Transverse colon (tissue), 4 donors: ENCODE results near the gene CELSR2. TPM values are rescaled to one million over a fixed set of nuclear protein-coding genes. Genes with fewer than 3 reads are reported as not detected.
A peak's percentile ranks its signal among the peaks of the same experiment; 100 is the strongest.

ENCODE experiments used
- DNase-seq: peaks from one replicate; pipeline ENCODE4 v3.0.0-alpha.2; 2019
- H3K27ac ChIP-seq, 4 donors: fragments of 200-600 bp; sonication (generic); 2 replicates each; pipeline ENCODE4 v1.5.1; 2016 to 2018; ENCODE audit warnings: inconsistent platforms in 4 of 4
- H3K27me3 ChIP-seq: fragments of 200-600 bp; sonication (generic); 2 replicates; pipeline ENCODE4 v1.5.1; 2017; ENCODE audit warnings: inconsistent platforms
- H3K36me3 ChIP-seq, 4 donors: fragments of 200-600 bp; sonication (generic); 2 replicates each; pipeline ENCODE4 v1.5.1; 2017 to 2019; ENCODE audit warnings: inconsistent platforms in 4 of 4
- H3K4me1 ChIP-seq, 4 donors: fragments of 200-600 bp; sonication (generic); 2 replicates each; pipeline ENCODE4 v1.5.1; 2017 to 2020; ENCODE audit warnings: inconsistent platforms in 4 of 4
- H3K4me3 ChIP-seq, 4 donors: fragments of 200-600 bp; sonication (generic); 1 replicate in 1 of 4; 2 replicates in 3 of 4; pipeline versions ENCODE4 v1.5.1 to v1.6.1; 2017 to 2019; ENCODE audit warnings: inconsistent platforms in 4 of 4
- H3K9me3 ChIP-seq, 2 donors: fragments of 200-600 bp; sonication (generic); 2 replicates each; pipeline ENCODE4 v1.5.1; 2017 to 2019; ENCODE audit warnings: inconsistent platforms in 2 of 2
- CTCF ChIP-seq, 5 experiments: fragments of 200-600 bp in 3 of 5; fragments of 450-650 bp in 2 of 5; sonication (generic) in 3 of 5; IDR thresholded peaks; 1 replicate in 2 of 5; 2 replicates in 3 of 5; pipeline ENCODE4 v1.5.1; 2016 to 2017; ENCODE audit warnings: antibody characterized with exemption in 5 of 5, inconsistent platforms in 3 of 5, mild to moderate bottlenecking in 2 of 5, moderate library complexity in 1 of 5
- EP300 ChIP-seq: sonication (generic); formaldehyde crosslinking; IDR thresholded peaks from one replicate; pipeline ENCODE4 v1.6.1; 2017; ENCODE audit warnings: antibody characterized with exemption, low read depth
- POLR2A ChIP-seq: fragments of 450-650 bp; IDR thresholded peaks from one replicate; pipeline ENCODE4 v1.6.1; 2016; ENCODE audit warnings: antibody characterized with exemption, mild to moderate bottlenecking, moderate library complexity
- POLR2AphosphoS5 ChIP-seq, 3 donors: sonication (generic); formaldehyde crosslinking; IDR thresholded peaks; one replicate each; pipeline ENCODE4 v1.6.1; 2016; ENCODE audit warnings: antibody characterized with exemption in 3 of 3
- WGBS, 2 donors: methylation state at CpG; one replicate each; pipeline ENCODE4 v1.1.5; 2018; ENCODE audit warnings: low coverage in 1 of 2; 5-methylcytosine and 5-hydroxymethylcytosine counted together
- in situ Hi-C, 4 donors: fragments of 200-750 bp; cut with MboI; loops; one replicate each; pipeline versions ENCODE4 v1.15.0 to v1.15.1; 2017; ENCODE audit warnings: low sequenced_read_pairs in 3 of 4, low pct_ligation_motif_present in 1 of 4, low pct_unique_long_range_greater_than_20kb in 1 of 4
- intact Hi-C: fragments of 100-400 bp; cut with DNase I; formaldehyde crosslinking; loops from one replicate; pipeline ENCODE4 v1.15.1; 2023; ENCODE audit warnings: low total_unique reads
- total RNA-seq, 4 donors: library from RNA; depleted of rRNA; stranded (reverse); fragments of >200 nt; gene quantifications; one replicate each; pipeline ENCODE4 v1.1.0, GENCODE V29; 2016

Gene CELSR2
- total RNA-seq, 4 donors from 2014 or later = 1.8 to 3.7 (median 3.2) TPM

- in situ Hi-C loops = no loop called here
- Histone ChIP-seq H3K4me1 (peaks cover 12 to 24% (median 17%) of the 10 kb centered on the region in 4 donors), H3K27me3 (no peaks in the 10 kb centered on the region), H3K36me3 (no peaks in the 10 kb centered on the region), H3K9me3 (no peaks in the 10 kb centered on the region), H3K4me3 (no peak overlapping the region), H3K27ac (peak overlapping the region in 2 of 4 donors; percentile 63 to 83)
- no peak for DNase-seq
- intact Hi-C loops = no loop called here
- TF ChIP-seq POLR2A = no peak
- no peak for TF ChIP-seq CTCF (IDR thresholded peaks at IDR 0.05)
- no peak for TF ChIP-seq EP300
- 69 to 79% methylated on average over 6 to 15 of the region's 15 CpGs for WGBS, 2 donors
Measured at GRCh38 chr1:109255097-109255651, 5.8 kb downstream of the CELSR2 start.

- intact Hi-C loops (no loop called here), in situ Hi-C loops (no loop called here)
- H3K4me3 ChIP-seq = no peak overlapping the region
- H3K36me3 ChIP-seq = no peaks in the 10 kb centered on the region
- TF ChIP-seq POLR2A (no peak), CTCF (IDR thresholded peaks at IDR 0.05) (no peak), POLR2AphosphoS5 (IDR thresholded peaks at IDR 0.05) (no peak), EP300 (no peak)
- WGBS, 2 donors = 81 to 92% methylated on average over 2 to 5 of the region's 5 CpGs
- no peaks in the 10 kb centered on the region for H3K9me3 ChIP-seq
- DNase-seq = no peak
- no peak overlapping the region for H3K27ac ChIP-seq
- H3K27me3 ChIP-seq = no peaks in the 10 kb centered on the region
- peaks cover 9 to 19% (median 14%) of the 10 kb centered on the region in 4 donors for H3K4me1 ChIP-seq
Measured at GRCh38 chr1:109255678-109256077, 6.3 kb downstream of the CELSR2 start.

GRCh38 chr1:109256085-109256484, 6.7 kb downstream of the CELSR2 start:
- H3K4me1 ChIP-seq = peaks cover 9 to 18% (median 14%) of the 10 kb centered on the region in 4 donors
- in situ Hi-C loops = no loop called here
- TF ChIP-seq POLR2AphosphoS5 (IDR thresholded peaks at IDR 0.05) (no peak), EP300 (no peak), POLR2A (no peak), CTCF (IDR thresholded peaks at IDR 0.05) (no peak)
- H3K4me3 ChIP-seq = no peak overlapping the region
- intact Hi-C loops = no loop called here
- H3K27ac ChIP-seq = no peak overlapping the region
- no peak for DNase-seq
- 76 to 88% methylated on average over 5 to 7 of the region's 7 CpGs for WGBS, 2 donors
- H3K9me3 ChIP-seq = no peaks in the 10 kb centered on the region
- H3K36me3 ChIP-seq = no peaks in the 10 kb centered on the region
- H3K27me3 ChIP-seq = no peaks in the 10 kb centered on the region

GRCh38 chr1:109256971-109257681, 7.8 kb downstream of the CELSR2 start:
- H3K4me1 ChIP-seq = peaks cover 9 to 18% (median 14%) of the 10 kb centered on the region in 4 donors
- no peaks in the 10 kb centered on the region for H3K27me3 ChIP-seq
- H3K9me3 ChIP-seq = no peaks in the 10 kb centered on the region
- WGBS, 2 donors = 80 to 90% methylated on average over 1 to 5 of the region's 5 CpGs
- no peak for DNase-seq
- no peak overlapping the region for H3K4me3 ChIP-seq
- in situ Hi-C loops (no loop called here), intact Hi-C loops (no loop called here)
- no peak overlapping the region for H3K27ac ChIP-seq
- no peak for TF ChIP-seq POLR2AphosphoS5 (IDR thresholded peaks at IDR 0.05)
- TF ChIP-seq POLR2A = no peak
- TF ChIP-seq CTCF (IDR thresholded peaks at IDR 0.05) = no peak
- TF ChIP-seq EP300 = no peak
- no peaks in the 10 kb centered on the region for H3K36me3 ChIP-seq
